Mesenchymal stem cell (in vitro differentiated cells and primary cell): ENCODE measurements around the gene BYSL.
A peak's percentile ranks its signal among the peaks of the same experiment; 100 is the strongest.

Source experiments
- DNase-seq: peaks from one replicate; pipeline ENCODE4 v3.0.0-alpha.2; 2013
- H2AFZ ChIP-seq: one replicate; pipeline ENCODE4 v1.6.1; 2013; ENCODE audit warnings: low read depth, mild to moderate bottlenecking, control low read depth, inconsistent platforms, low read length, moderate library complexity
- H2AK5ac ChIP-seq: 2 replicates; pipeline ENCODE4 v1.6.1; 2013; ENCODE audit warnings: low read length, moderate library complexity, mild to moderate bottlenecking, inconsistent platforms; ENCODE audit not compliant: severe bottlenecking
- H2BK120ac ChIP-seq: one replicate; pipeline ENCODE4 v1.6.1; 2013; ENCODE audit warnings: low read depth, mild to moderate bottlenecking, inconsistent platforms, low read length, moderate library complexity
- H2BK12ac ChIP-seq, 2 experiments: one replicate each; pipeline ENCODE4 v1.6.1; 2013; ENCODE audit warnings: inconsistent platforms in 2 of 2, low read length in 2 of 2, mild to moderate bottlenecking in 2 of 2, moderate library complexity in 2 of 2, control low read depth in 1 of 2
- H2BK15ac ChIP-seq: one replicate; pipeline ENCODE4 v1.6.1; 2013; ENCODE audit warnings: mild to moderate bottlenecking, low read depth, inconsistent platforms; ENCODE audit not compliant: poor library complexity, severe bottlenecking
- H2BK5ac ChIP-seq: 2 replicates; pipeline ENCODE4 v1.6.1; 2013; ENCODE audit warnings: low read depth, mild to moderate bottlenecking, low read length, control low read depth, inconsistent platforms; ENCODE audit not compliant: poor library complexity, severe bottlenecking
- H3K14ac ChIP-seq, 2 experiments: one replicate each; pipeline ENCODE4 v1.6.1; 2013; ENCODE audit warnings: inconsistent platforms in 2 of 2, low read length in 2 of 2, control low read depth in 1 of 2, mild to moderate bottlenecking in 1 of 2, moderate library complexity in 1 of 2
- H3K18ac ChIP-seq, 2 experiments: one replicate each; pipeline ENCODE4 v1.6.1; 2013; ENCODE audit warnings: inconsistent platforms in 2 of 2, low read length in 2 of 2, control low read depth in 1 of 2, low read depth in 1 of 2, mild to moderate bottlenecking in 1 of 2
- H3K23ac ChIP-seq, 2 experiments: one replicate each; pipeline ENCODE4 v1.6.1; 2013; ENCODE audit warnings: inconsistent platforms in 2 of 2, low read length in 2 of 2, mild to moderate bottlenecking in 2 of 2, moderate library complexity in 2 of 2, control low read depth in 1 of 2
- H3K27ac ChIP-seq: 2 replicates; pipeline ENCODE4 v1.5.1; 2013; ENCODE audit warnings: mild to moderate bottlenecking, moderate library complexity, low read length, control low read depth, inconsistent platforms; ENCODE audit not compliant: poor library complexity, severe bottlenecking
- H3K27me3 ChIP-seq, 2 experiments: 2 replicates each; pipeline versions ENCODE4 v1.6.1 to v1.7.0; 2013; ENCODE audit warnings: low read length in 2 of 2, mild to moderate bottlenecking in 2 of 2, moderate library complexity in 2 of 2, control low read depth in 1 of 2, inconsistent platforms in 1 of 2; ENCODE audit not compliant: control insufficient read depth in 1 of 2, insufficient read depth in 1 of 2
- H3K36me3 ChIP-seq, 2 experiments: 2 replicates each; pipeline versions ENCODE4 v1.6.1 to v1.7.0; 2013; ENCODE audit warnings: low read length in 2 of 2, control low read depth in 1 of 2, inconsistent platforms in 1 of 2, low read depth in 1 of 2, mild to moderate bottlenecking in 1 of 2; ENCODE audit not compliant: insufficient read depth in 2 of 2, control insufficient read depth in 1 of 2
- H3K4ac ChIP-seq, 2 experiments: one replicate each; pipeline ENCODE4 v1.6.1; 2013; ENCODE audit warnings: inconsistent platforms in 2 of 2, low read length in 2 of 2, mild to moderate bottlenecking in 2 of 2, moderate library complexity in 2 of 2, control low read depth in 1 of 2, low read depth in 1 of 2
- H3K4me1 ChIP-seq: 2 replicates; pipeline ENCODE4 v1.6.1; 2013; ENCODE audit warnings: low read depth, low read length, control low read depth; ENCODE audit not compliant: control insufficient read depth, insufficient read depth
- H3K4me2 ChIP-seq: 2 replicates; pipeline ENCODE4 v1.6.1; 2013; ENCODE audit warnings: low read length, mild to moderate bottlenecking, inconsistent platforms; ENCODE audit not compliant: poor library complexity, severe bottlenecking
- H3K4me3 ChIP-seq, 2 experiments: 2 replicates each; pipeline versions ENCODE4 v1.5.1 to v1.7.0; 2013; ENCODE audit warnings: low read length in 2 of 2, mild to moderate bottlenecking in 2 of 2, control low read depth in 1 of 2, low read depth in 1 of 2; ENCODE audit not compliant: insufficient read depth in 1 of 2
- H3K79me1 ChIP-seq: replicated peaks from 2 replicates; pipeline ENCODE4 v1.6.1; 2013; ENCODE audit warnings: mild to moderate bottlenecking, control low read depth, low read length, inconsistent platforms; ENCODE audit not compliant: poor library complexity, severe bottlenecking
- H3K9ac ChIP-seq: 2 replicates; pipeline ENCODE4 v1.7.0; 2013; ENCODE audit warnings: mild to moderate bottlenecking, low read length, moderate library complexity
- H3K9me3 ChIP-seq: 2 replicates; pipeline ENCODE4 v1.7.0; 2013; ENCODE audit warnings: mild to moderate bottlenecking, low read length; ENCODE audit not compliant: control insufficient read depth
- H4K8ac ChIP-seq: one replicate; pipeline ENCODE4 v1.6.1; 2013; ENCODE audit warnings: inconsistent platforms, mild to moderate bottlenecking, low read length, moderate library complexity
- H4K91ac ChIP-seq: one replicate; pipeline ENCODE4 v1.6.1; 2013; ENCODE audit warnings: mild to moderate bottlenecking, low read length, inconsistent platforms
- WGBS: methylation state at CpG from one replicate; pipeline ENCODE4 v1.1.7; 2013; ENCODE audit warnings: mixed read lengths; 5-methylcytosine and 5-hydroxymethylcytosine counted together

The BYSL gene

DNA sequence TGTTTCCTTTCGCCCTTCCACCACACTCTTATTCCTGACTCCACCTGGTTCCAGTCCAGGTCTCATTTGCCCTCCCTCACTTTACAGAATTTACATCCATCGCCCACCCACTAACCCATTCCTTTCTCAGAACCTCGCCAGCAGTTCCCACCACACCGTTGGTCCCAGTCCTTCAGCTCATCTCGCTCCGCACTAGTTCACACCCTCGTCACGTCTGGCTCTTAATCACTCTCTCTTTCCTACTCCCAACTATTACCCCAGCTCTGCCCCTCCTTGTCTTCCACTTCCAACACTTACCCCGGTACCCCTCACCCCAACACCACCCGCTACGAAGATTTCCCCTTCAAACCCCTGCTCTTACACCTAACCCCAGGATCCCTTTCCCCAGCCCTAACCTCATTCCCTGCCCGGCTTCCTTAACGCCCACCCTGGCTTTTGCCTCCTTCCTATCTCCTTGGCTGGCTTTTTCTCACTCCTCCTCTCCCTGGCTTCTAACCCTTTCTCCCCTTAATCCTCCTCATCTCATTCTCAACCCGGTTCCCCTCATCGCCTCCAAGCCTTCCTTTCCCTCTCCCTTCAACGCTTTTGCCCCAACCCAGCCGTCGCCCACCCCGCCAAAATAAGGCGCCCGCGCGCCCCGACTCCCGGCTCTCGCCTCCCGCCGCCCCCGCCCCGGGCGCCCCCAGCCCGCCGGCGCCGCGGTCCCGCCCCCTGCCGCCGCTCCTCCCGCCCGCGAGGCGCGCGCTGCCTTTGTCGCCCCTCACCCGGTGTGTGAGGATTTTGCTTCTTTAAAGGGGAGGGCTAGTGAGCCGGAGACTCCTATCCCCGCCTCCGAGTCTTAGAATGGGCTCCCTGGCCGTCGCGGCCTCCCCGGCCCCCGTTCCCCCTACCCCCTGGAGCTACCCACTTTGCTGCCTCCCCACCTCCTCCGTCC lies 26.7 kb upstream of the BYSL start:
- no peaks in the 10 kb centered on the region for H3K9me3 ChIP-seq

DNA sequence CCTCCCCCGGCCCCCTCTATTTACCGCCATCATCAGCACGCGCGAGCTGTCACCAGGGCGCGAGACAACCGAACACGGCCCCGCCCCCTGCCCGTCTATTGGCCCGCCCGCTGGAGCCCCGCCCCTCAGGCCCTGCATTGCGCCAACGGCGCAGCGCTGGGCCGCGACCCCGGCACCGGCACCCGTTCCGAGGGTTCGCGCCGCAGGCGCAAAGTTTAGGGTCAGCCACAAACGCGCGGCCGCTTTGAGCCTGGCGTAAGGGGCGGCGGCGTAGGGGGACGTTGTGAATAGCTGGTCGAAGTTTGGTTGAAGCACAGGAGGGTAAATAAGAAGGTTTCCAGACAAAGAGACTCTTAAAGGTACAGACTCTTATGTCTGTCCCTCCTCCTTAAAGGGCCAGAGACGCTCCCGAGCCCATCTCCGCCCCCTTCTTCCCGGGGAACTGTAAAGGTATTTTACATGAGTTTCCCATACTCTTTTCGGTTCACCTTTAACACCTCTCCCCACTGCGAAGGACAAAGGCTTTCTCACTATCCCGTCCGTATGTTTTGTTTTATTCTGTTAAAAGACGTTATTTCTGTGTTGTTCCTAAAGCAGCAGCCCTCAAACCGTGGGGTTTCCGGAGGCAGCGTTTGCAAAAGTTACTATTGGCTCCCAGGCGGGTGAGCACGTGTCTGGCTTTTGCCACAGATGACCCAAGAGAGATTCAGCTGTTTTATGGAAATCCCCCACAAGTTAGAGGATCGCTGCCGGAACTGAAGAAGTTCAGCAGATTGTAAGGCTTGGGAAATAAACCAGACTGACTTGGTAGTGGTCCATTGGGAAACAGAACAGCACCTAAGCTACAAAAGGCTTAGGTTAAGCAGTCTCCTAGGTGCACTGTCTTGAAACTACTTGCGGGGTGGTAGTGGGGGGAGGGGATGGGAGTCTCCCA lies 25.7 kb upstream of the BYSL start, which contains the start of gene USP49:
USP49 (minus strand) TSS at position 76 of the 934 bp plus-strand sequence. CDS start 88,392 bp downstream, outside the sequence.
- H2BK120ac ChIP-seq, result no peak within 1 kb of the TSS
- peak within 1 kb of the TSS; percentile 94 for H3K9ac ChIP-seq
- H3K79me1 ChIP-seq, result peaks cover 19% of the 10 kb centered on the region
- H2BK5ac ChIP-seq, result peak within 1 kb of the TSS; percentile 79
- H3K4me1 ChIP-seq, result peaks cover 3% of the 10 kb centered on the region
- no peaks in the 10 kb centered on the region for H3K27me3 ChIP-seq
- no peaks in the 10 kb centered on the region for H3K9me3 ChIP-seq
- H3K4ac ChIP-seq, result peak within 1 kb of the TSS in 1 of 2 experiments; percentile 67
- no peak within 1 kb of the TSS for H2AK5ac ChIP-seq
- H3K14ac ChIP-seq, result peak within 1 kb of the TSS in 1 of 2 experiments; percentile 81
- H2BK15ac ChIP-seq, result peak within 1 kb of the TSS; percentile 98
- peak within 1 kb of the TSS; percentile 83 for H4K8ac ChIP-seq
- H3K23ac ChIP-seq, result peak within 1 kb of the TSS in 1 of 2 experiments; percentile 94
- peak within 1 kb of the TSS; percentile 71 for H3K27ac ChIP-seq
- H3K18ac ChIP-seq, result peak within 1 kb of the TSS; percentile 76 to 92
- WGBS, result 1% methylated on average over 54 of the region's 55 CpGs
- peak within 1 kb of the TSS; percentile 81 for H2AFZ ChIP-seq
- peaks cover 0 to 3% of the 10 kb centered on the region in 2 experiments for H3K36me3 ChIP-seq
- peak; percentile 96 for DNase-seq
- H4K91ac ChIP-seq, result peak within 1 kb of the TSS; percentile 72
- H3K4me2 ChIP-seq, result peak within 1 kb of the TSS; percentile 87
- H2BK12ac ChIP-seq, result peak within 1 kb of the TSS; percentile 42 to 63
- peak within 1 kb of the TSS; percentile 86 to 89 for H3K4me3 ChIP-seq

More for the DNA sequence above, 26.7 kb upstream of the BYSL start:
- Histone ChIP-seq H3K23ac (peak overlapping the region in 1 of 2 experiments; percentile 94), H3K4me1 (peaks cover 3% of the 10 kb centered on the region), H2BK12ac (no peak overlapping the region), H3K36me3 (no peaks in the 10 kb centered on the region), H4K8ac (no peak overlapping the region), H3K9ac (peak overlapping the region; percentile 86), H2BK120ac (no peak overlapping the region), H3K27me3 (no peaks in the 10 kb centered on the region), H3K4ac (peak overlapping the region in 1 of 2 experiments; percentile 67), H3K27ac (no peak overlapping the region), H2BK5ac (no peak overlapping the region), H2AFZ (peak overlapping the region; percentile 81), H4K91ac (no peak overlapping the region), H3K4me3 (peak overlapping the region; percentile 86 to 89), H3K4me2 (peak overlapping the region; percentile 71), H3K18ac (peak overlapping the region in 1 of 2 experiments; percentile 57), H2AK5ac (no peak overlapping the region), H3K79me1 (peaks cover 16% of the 10 kb centered on the region), H2BK15ac (no peak overlapping the region), H3K14ac (peak overlapping the region in 1 of 2 experiments; percentile 81)
- DNase-seq, result peak; percentile 33
- WGBS, result 3% methylated on average over 26 of the region's 56 CpGs

DNA sequence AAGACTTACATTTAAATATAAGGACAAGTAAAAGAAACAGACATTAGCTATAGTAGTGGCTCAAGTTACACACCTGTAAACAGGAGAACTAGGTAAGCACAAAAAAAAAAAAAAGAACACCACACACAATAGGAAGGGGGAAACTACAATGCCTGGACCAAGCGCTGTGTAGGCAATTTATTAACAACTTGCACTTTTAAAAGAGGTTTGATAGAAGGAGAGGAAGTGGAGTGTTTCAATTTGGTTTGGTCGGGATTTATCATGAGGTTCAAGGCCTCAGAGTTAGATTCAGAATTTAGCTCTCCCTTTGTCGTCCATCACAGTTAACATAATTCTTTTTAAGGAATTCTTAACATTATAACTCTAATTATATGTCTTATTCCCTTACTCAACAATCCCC lies 25.0 kb upstream of the BYSL start:
- H3K18ac ChIP-seq, result peak overlapping the region in 1 of 2 experiments; percentile 46
- no peak overlapping the region for H4K91ac ChIP-seq
- no peak overlapping the region for H3K23ac ChIP-seq
- no peak overlapping the region for H2BK15ac ChIP-seq
- peak overlapping the region in 1 of 2 experiments; percentile 88 for H3K4me3 ChIP-seq
- H3K9ac ChIP-seq, result peak overlapping the region; percentile 94
- no peak overlapping the region for H3K4ac ChIP-seq
- H3K36me3 ChIP-seq, result peaks cover 0 to 3% of the 10 kb centered on the region in 2 experiments
- no peaks in the 10 kb centered on the region for H3K27me3 ChIP-seq
- no peak overlapping the region for H2BK5ac ChIP-seq
- H3K79me1 ChIP-seq, result peaks cover 19% of the 10 kb centered on the region
- no peak overlapping the region for H3K14ac ChIP-seq
- H2AFZ ChIP-seq, result no peak overlapping the region
- H4K8ac ChIP-seq, result no peak overlapping the region
- 0% methylated on average over 1 of the region's 3 CpGs for WGBS
- H3K4me1 ChIP-seq, result peaks cover 3% of the 10 kb centered on the region
- H3K27ac ChIP-seq, result peak overlapping the region; percentile 71
- no peaks in the 10 kb centered on the region for H3K9me3 ChIP-seq
- no peak for DNase-seq
- no peak overlapping the region for H2BK120ac ChIP-seq
- H2AK5ac ChIP-seq, result no peak overlapping the region
- H2BK12ac ChIP-seq, result no peak overlapping the region
- H3K4me2 ChIP-seq, result peak overlapping the region; percentile 87
